Measurements from ENCODE around the gene FBXW7.

FBXW7 gene

GRCh38 chr4:152394791-152395190 lies 141.1 kb downstream of the FBXW7 start:
- Histone ChIP-seq H3K9me3 (ENCODE audit: control insufficient read depth, low read length) (no peaks in the 10 kb centered on the region), H3K27ac (ENCODE audit: insufficient read depth, low read length, poor library complexity, severe bottlenecking) (no peak overlapping the region), H3K4me1 (ENCODE audit: control insufficient read depth, insufficient read depth, low read length, poor library complexity, severe bottlenecking) (peaks cover 9% of the 10 kb centered on the region), H3K27me3 (replicated peaks; ENCODE audit: control insufficient read depth, insufficient read depth, low read length, poor library complexity, severe bottlenecking) (no peaks in the 10 kb centered on the region), H3K36me3 (ENCODE audit: control insufficient read depth, insufficient read depth, low read length) (no peaks in the 10 kb centered on the region), H3K4me3 (ENCODE audit: insufficient read depth, low read depth, low read length, poor library complexity, severe bottlenecking) (no peak overlapping the region)
- DNase-seq = no peak

- no peaks in the 10 kb centered on the region for H3K36me3 ChIP-seq (ENCODE audit: control insufficient read depth, insufficient read depth, low read length)
- H3K4me1 ChIP-seq (ENCODE audit: control insufficient read depth, insufficient read depth, low read length, poor library complexity, severe bottlenecking) = no peaks in the 10 kb centered on the region
- no peak for DNase-seq
Measured at GRCh38 chr4:152392079-152392478, 143.8 kb downstream of the FBXW7 start.

DNA sequence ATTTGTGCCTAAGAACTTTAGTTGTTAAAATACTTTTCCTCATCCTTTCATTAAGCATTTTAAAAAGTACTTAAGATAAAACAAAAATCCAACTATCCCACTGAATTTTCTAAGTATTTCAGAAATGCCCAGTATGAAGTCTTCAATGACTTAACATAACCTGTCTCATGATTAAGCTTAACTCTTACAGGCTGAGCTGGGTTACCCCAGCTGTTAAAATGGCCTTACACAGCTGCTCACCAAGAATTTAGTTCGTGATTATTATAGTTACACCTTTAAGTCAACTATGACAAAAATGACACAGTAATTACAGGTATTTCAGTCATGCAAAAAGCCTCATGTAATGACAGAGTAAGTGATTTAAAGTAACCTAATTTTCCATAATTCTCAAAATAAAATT lies 145.7 kb downstream of the FBXW7 start:
- no peak overlapping the region for H3K27ac ChIP-seq (ENCODE audit: insufficient read depth, low read length, poor library complexity, severe bottlenecking)
- DNase-seq = no peak

More at GRCh38 chr4:152392079-152392478, 143.8 kb downstream of the FBXW7 start:
- Histone ChIP-seq H3K27me3 (replicated peaks; ENCODE audit: control insufficient read depth, insufficient read depth, low read length, poor library complexity, severe bottlenecking) (no peaks in the 10 kb centered on the region), H3K9me3 (ENCODE audit: control insufficient read depth, low read length) (no peaks in the 10 kb centered on the region), H3K4me3 (ENCODE audit: insufficient read depth, low read depth, low read length, poor library complexity, severe bottlenecking) (no peak overlapping the region), H3K27ac (ENCODE audit: insufficient read depth, low read length, poor library complexity, severe bottlenecking) (no peak overlapping the region)

GRCh38 chr4:152389359-152389758 lies 146.5 kb downstream of the FBXW7 start:
- Histone ChIP-seq H3K4me1 (ENCODE audit: control insufficient read depth, insufficient read depth, low read length, poor library complexity, severe bottlenecking) (peaks cover 4% of the 10 kb centered on the region), H3K27ac (ENCODE audit: insufficient read depth, low read length, poor library complexity, severe bottlenecking) (no peak overlapping the region), H3K4me3 (ENCODE audit: insufficient read depth, low read depth, low read length, poor library complexity, severe bottlenecking) (no peak overlapping the region), H3K27me3 (replicated peaks; ENCODE audit: control insufficient read depth, insufficient read depth, low read length, poor library complexity, severe bottlenecking) (no peaks in the 10 kb centered on the region), H3K9me3 (ENCODE audit: control insufficient read depth, low read length) (no peaks in the 10 kb centered on the region), H3K36me3 (ENCODE audit: control insufficient read depth, insufficient read depth, low read length) (no peaks in the 10 kb centered on the region)
- no peak for DNase-seq

More for the DNA sequence above, 145.7 kb downstream of the FBXW7 start:
- no peak overlapping the region for H3K4me3 ChIP-seq (ENCODE audit: insufficient read depth, low read depth, low read length, poor library complexity, severe bottlenecking)
- peaks cover 4% of the 10 kb centered on the region for H3K4me1 ChIP-seq (ENCODE audit: control insufficient read depth, insufficient read depth, low read length, poor library complexity, severe bottlenecking)
- no peaks in the 10 kb centered on the region for H3K36me3 ChIP-seq (ENCODE audit: control insufficient read depth, insufficient read depth, low read length)
- no peaks in the 10 kb centered on the region for H3K27me3 ChIP-seq (replicated peaks; ENCODE audit: control insufficient read depth, insufficient read depth, low read length, poor library complexity, severe bottlenecking)
- H3K9me3 ChIP-seq (ENCODE audit: control insufficient read depth, low read length) = no peaks in the 10 kb centered on the region

DNA sequence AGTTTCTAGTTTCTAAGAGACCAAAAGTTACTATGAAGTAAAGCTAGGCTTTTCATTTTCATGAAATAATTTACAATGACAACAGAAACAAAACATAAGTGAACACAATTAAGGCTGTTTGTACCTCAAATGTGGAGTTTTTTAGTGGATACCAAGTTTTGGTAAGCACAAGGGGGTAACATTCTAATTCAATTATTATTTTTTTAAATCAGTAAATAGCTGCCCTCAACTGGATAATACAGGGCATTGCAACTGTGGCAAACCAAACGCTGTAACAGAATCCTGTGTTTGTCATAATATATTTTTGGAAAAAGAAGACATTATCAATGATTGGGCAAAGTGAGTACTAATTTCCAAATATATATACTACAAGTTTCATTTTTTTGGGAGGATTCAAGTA lies 150.3 kb downstream of the FBXW7 start:
- DNase-seq = no peak
- Histone ChIP-seq H3K27ac (ENCODE audit: insufficient read depth, low read length, poor library complexity, severe bottlenecking) (no peak overlapping the region), H3K4me1 (ENCODE audit: control insufficient read depth, insufficient read depth, low read length, poor library complexity, severe bottlenecking) (peaks cover 4% of the 10 kb centered on the region)

DNA sequence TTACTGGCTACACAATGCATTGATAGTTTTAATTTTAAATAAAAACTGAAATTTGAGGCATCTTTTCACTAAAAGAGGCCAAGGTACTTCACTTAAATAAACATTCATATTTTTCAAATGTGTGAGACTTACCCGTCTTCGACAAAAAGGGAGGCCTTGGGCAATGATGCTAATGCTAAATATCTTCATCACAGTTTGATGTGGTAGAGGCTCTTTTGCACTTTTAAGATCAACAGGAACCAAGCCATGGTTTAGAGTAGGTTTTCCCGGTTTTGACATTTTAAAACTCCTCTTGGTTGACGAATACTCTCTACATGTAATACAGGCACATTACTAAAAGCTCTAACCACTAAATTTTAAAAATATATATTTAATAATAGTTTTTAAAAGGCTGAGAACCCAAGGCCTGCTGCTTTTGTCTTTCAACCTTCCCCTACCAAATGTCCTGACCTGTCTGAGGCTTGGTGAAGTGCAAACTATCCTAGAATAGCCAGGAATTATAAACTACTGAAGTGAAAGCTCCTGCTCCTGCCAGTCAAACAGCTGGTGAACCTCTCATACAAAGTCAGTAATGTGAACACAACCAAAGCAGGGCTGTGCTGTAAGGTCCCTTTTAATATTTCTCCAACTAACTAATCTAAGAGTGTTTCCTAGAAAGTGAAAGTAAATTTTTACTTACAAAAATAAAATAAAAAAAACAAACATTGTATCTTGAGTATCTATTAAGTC lies 153.7 kb downstream of the FBXW7 start:
- no peak for DNase-seq
- no peaks in the 10 kb centered on the region for H3K36me3 ChIP-seq (ENCODE audit: control insufficient read depth, insufficient read depth, low read length)
- no peaks in the 10 kb centered on the region for H3K9me3 ChIP-seq (ENCODE audit: control insufficient read depth, low read length)
- H3K27ac ChIP-seq (ENCODE audit: insufficient read depth, low read length, poor library complexity, severe bottlenecking) = no peak overlapping the region
- peaks cover 4% of the 10 kb centered on the region for H3K4me1 ChIP-seq (ENCODE audit: control insufficient read depth, insufficient read depth, low read length, poor library complexity, severe bottlenecking)
- peak overlapping the region; percentile 26 for H3K4me3 ChIP-seq (ENCODE audit: insufficient read depth, low read depth, low read length, poor library complexity, severe bottlenecking)
- H3K27me3 ChIP-seq (replicated peaks; ENCODE audit: control insufficient read depth, insufficient read depth, low read length, poor library complexity, severe bottlenecking) = no peaks in the 10 kb centered on the region

More for the DNA sequence above, 150.3 kb downstream of the FBXW7 start:
- no peaks in the 10 kb centered on the region for H3K36me3 ChIP-seq (ENCODE audit: control insufficient read depth, insufficient read depth, low read length)
- no peak overlapping the region for H3K4me3 ChIP-seq (ENCODE audit: insufficient read depth, low read depth, low read length, poor library complexity, severe bottlenecking)
- no peaks in the 10 kb centered on the region for H3K27me3 ChIP-seq (replicated peaks; ENCODE audit: control insufficient read depth, insufficient read depth, low read length, poor library complexity, severe bottlenecking)
- H3K9me3 ChIP-seq (ENCODE audit: control insufficient read depth, low read length) = no peaks in the 10 kb centered on the region

- Histone ChIP-seq H3K27me3 (replicated peaks; ENCODE audit: control insufficient read depth, insufficient read depth, low read length, poor library complexity, severe bottlenecking) (no peaks in the 10 kb centered on the region), H3K9me3 (ENCODE audit: control insufficient read depth, low read length) (no peaks in the 10 kb centered on the region), H3K36me3 (ENCODE audit: control insufficient read depth, insufficient read depth, low read length) (no peaks in the 10 kb centered on the region), H3K4me3 (ENCODE audit: insufficient read depth, low read depth, low read length, poor library complexity, severe bottlenecking) (no peak overlapping the region), H3K4me1 (ENCODE audit: control insufficient read depth, insufficient read depth, low read length, poor library complexity, severe bottlenecking) (peaks cover 4% of the 10 kb centered on the region), H3K27ac (ENCODE audit: insufficient read depth, low read length, poor library complexity, severe bottlenecking) (no peak overlapping the region)
- DNase-seq = no peak
Measured at GRCh38 chr4:152380919-152381318, 155.0 kb downstream of the FBXW7 start.

DNA sequence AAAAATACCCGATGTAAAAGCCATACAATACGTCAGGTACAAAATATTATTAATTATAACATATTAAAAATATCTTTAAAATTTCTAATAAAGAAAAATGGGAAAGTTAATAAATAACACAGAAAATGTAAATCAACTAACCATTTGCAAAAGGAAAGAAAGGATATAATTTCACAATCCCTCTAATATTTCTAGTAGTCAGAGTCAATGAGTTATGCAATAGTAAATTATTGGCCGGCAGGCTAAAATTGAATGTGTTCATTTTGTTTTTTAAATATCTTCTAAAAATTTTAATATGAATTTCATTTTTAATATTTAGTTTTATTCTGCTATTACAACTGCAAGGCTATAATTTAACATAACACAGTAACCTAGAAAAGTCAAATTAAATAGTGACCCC lies 155.7 kb downstream of the FBXW7 start:
- H3K9me3 ChIP-seq (ENCODE audit: control insufficient read depth, low read length) = no peaks in the 10 kb centered on the region
- H3K27ac ChIP-seq (ENCODE audit: insufficient read depth, low read length, poor library complexity, severe bottlenecking) = no peak overlapping the region
- H3K4me3 ChIP-seq (ENCODE audit: insufficient read depth, low read depth, low read length, poor library complexity, severe bottlenecking) = no peak overlapping the region
- no peaks in the 10 kb centered on the region for H3K36me3 ChIP-seq (ENCODE audit: control insufficient read depth, insufficient read depth, low read length)
- no peaks in the 10 kb centered on the region for H3K4me1 ChIP-seq (ENCODE audit: control insufficient read depth, insufficient read depth, low read length, poor library complexity, severe bottlenecking)
- DNase-seq = no peak
- no peaks in the 10 kb centered on the region for H3K27me3 ChIP-seq (replicated peaks; ENCODE audit: control insufficient read depth, insufficient read depth, low read length, poor library complexity, severe bottlenecking)

DNA sequence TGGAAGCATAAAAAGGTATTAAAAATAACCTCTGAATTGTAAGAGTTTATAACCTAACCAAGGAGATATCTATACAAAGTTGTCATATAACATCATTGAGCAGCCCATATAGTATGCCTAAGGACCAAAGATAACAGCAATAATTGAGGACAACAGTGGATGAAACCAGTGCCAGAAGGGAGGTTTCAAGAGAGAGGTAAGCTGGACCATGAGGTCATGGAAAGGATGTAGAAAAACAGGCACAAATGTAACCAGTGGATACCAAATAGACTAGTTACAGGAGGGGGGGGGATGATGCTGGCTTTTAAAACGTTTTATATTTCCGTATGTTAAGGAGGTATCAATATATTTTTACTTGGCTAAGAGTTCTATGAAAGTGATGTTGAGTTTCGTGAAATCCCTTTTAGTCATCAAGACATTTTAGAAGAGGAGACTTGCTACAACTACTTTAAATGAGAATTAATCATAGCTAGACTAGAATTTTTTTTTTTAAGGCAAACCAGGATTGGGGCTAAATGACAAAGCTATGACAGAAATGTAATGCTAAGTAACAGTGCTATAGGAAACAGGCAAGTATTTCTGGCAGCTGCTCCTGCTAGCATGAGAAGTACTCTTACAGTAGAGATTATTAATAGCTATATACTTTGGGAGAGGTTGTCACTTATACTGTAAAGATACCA lies 161.1 kb downstream of the FBXW7 start:
- no peaks in the 10 kb centered on the region for H3K9me3 ChIP-seq (ENCODE audit: control insufficient read depth, low read length)
- no peak overlapping the region for H3K27ac ChIP-seq (ENCODE audit: insufficient read depth, low read length, poor library complexity, severe bottlenecking)
- peaks cover 1% of the 10 kb centered on the region for H3K4me1 ChIP-seq (ENCODE audit: control insufficient read depth, insufficient read depth, low read length, poor library complexity, severe bottlenecking)
- H3K4me3 ChIP-seq (ENCODE audit: insufficient read depth, low read depth, low read length, poor library complexity, severe bottlenecking) = no peak overlapping the region
- no peaks in the 10 kb centered on the region for H3K36me3 ChIP-seq (ENCODE audit: control insufficient read depth, insufficient read depth, low read length)
- no peak for DNase-seq
- no peaks in the 10 kb centered on the region for H3K27me3 ChIP-seq (replicated peaks; ENCODE audit: control insufficient read depth, insufficient read depth, low read length, poor library complexity, severe bottlenecking)

GRCh38 chr4:152374153-152374552 lies 161.7 kb downstream of the FBXW7 start:
- H3K4me3 ChIP-seq (ENCODE audit: insufficient read depth, low read depth, low read length, poor library complexity, severe bottlenecking) = no peak overlapping the region
- peaks cover 4% of the 10 kb centered on the region for H3K4me1 ChIP-seq (ENCODE audit: control insufficient read depth, insufficient read depth, low read length, poor library complexity, severe bottlenecking)
- no peak overlapping the region for H3K27ac ChIP-seq (ENCODE audit: insufficient read depth, low read length, poor library complexity, severe bottlenecking)
- no peaks in the 10 kb centered on the region for H3K27me3 ChIP-seq (replicated peaks; ENCODE audit: control insufficient read depth, insufficient read depth, low read length, poor library complexity, severe bottlenecking)
- H3K9me3 ChIP-seq (ENCODE audit: control insufficient read depth, low read length) = no peaks in the 10 kb centered on the region
- DNase-seq = no peak
- H3K36me3 ChIP-seq (ENCODE audit: control insufficient read depth, insufficient read depth, low read length) = no peaks in the 10 kb centered on the region
